ENCODE data around the gene B4GALT7.
"Not testable (repeated sequence)": the region's sequence is repeated elsewhere in the genome, so short reads cannot be mapped to it uniquely, and the experiment has no call there.

Gene B4GALT7, protein sequence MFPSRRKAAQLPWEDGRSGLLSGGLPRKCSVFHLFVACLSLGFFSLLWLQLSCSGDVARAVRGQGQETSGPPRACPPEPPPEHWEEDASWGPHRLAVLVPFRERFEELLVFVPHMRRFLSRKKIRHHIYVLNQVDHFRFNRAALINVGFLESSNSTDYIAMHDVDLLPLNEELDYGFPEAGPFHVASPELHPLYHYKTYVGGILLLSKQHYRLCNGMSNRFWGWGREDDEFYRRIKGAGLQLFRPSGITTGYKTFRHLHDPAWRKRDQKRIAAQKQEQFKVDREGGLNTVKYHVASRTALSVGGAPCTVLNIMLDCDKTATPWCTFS

DNA sequence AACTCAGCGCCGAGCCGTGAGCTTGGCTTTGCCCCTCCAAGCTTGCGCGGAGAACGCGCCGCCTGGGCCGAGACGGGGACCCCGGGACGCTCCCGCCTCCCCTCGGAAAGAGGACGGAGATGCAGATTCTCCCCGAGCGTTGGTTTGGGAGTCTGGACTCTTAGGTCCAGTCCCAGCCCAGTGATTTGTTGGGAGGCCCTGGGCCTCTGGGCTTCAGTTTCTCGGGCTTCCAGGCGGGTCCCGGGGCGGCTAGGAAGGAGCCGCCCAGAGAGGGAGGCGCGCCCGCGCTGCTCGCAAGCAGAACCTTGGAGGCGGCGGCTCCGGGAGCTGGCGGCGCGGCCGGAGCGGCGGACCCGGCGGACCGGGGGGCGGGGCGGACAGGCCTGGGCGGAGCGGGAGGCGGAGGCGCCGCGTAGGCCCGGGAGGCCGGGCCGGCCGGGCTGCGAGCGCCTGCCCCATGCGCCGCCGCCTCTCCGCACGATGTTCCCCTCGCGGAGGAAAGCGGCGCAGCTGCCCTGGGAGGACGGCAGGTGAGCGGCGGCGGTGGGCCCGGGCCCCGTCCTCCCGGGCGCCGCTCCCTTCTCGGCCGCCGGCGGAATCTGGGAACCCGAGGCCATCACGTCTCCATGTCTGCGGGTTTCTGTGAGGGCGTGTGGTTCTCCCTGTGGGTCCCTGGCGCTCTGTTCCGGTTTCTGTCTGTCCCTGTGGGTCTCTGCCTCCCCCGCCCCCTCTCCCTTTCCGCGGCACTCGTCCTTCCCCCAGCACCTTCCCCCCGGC, at the start of gene B4GALT7:
Gene B4GALT7 (plus strand): TSS at position 402 of the 777 bp plus-strand sequence. CDS start 79 bp downstream, at position 481.
- FAIRE-seq: no peak
- peak; percentile 69 for DNase-seq (ENCODE audit: insufficient read length, low spot score)
- peak; percentile 88 for TF ChIP-seq POLR2A (IDR thresholded peaks at IDR 0.05; ENCODE audit: low read depth, low read length)

DNA sequence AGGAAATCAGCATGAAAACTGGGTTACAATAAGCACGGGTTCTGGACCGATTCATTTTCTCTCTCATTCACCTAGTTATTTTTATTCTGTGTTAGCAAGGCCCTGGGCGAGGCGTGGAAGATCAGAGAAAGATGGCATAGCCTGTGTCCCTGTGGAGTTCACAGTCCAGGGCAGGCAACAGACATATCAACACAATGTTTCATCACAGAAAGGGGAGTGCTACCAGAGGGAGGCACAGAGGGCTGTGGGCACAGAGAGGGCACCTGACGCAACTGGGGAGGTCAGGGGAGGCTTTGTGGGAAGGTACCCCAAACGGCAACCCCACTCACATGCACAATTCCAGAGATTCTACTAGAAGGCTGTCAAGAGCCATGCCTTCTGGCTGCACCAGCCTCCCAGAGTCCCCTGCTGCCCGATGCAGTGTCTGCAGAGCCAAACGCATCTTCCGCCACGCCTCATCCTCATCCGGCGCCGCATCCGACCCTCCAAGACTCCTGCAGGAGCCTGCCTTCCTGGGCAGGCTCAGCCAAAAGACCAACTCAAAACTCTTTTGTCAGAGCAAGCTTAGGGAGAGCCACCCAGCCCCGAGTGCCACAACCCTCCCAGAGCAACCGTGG, 47.0 kb upstream of the B4GALT7 start:
- DNase-seq (ENCODE audit: insufficient read length, low spot score): no peak
- no peak for TF ChIP-seq POLR2A (IDR thresholded peaks at IDR 0.05; ENCODE audit: low read depth, low read length)
- no peak for FAIRE-seq

DNA sequence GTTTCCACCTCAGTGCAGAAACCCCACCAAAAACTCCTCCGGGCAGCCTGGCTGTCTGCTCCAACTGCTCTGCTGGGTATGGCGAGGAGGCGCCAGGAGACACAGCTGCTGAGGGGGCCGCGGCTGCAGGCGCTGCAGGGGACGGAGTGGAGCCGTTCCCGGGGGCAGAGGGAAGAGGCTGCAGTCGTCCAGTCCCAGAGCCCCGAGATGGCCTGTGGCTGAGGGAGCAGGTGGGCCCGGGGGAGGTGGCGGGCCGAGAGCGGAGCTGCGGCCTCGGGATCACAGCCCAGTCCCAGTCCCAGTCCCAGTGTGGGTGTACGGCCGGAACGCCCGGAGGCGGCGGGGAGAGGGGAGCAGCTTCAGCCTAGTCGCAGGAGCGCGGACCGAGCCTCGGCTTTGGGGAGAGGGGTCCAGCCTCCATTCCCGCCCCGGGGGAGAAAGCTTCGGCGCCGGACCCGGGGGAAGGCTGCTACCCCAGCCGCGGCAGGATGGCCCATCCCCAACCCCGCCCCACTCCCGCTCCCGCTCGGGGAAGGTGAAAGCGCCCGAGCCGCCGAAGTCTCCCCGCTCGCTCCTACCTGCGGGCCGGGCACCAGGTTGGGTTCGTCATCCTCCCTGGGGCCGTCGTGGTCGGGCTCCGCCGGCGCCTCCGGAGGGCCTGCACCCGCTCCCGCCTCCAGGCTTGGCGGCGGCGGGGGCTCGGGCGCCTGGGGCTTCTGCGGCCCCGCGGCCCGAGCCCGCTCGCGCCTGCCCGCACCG, 46.1 kb upstream of the B4GALT7 start:
- FAIRE-seq (no peak), DNase-seq (ENCODE audit: insufficient read length, low spot score) (peak; percentile 65)
- TF ChIP-seq POLR2A (IDR thresholded peaks at IDR 0.05; ENCODE audit: low read depth, low read length): 0 out of 2 replicates have a peak, but pooled peaks have one; percentile 5

GRCh38 chr5:177554474-177555111, 45.3 kb upstream of the B4GALT7 start, which contains the start of gene FAM193B:
TSS of gene FAM193B (minus strand) at chr5:177554563. CDS start at chr5:177554458, 105 bp downstream.
- FAIRE-seq (no peak), DNase-seq (ENCODE audit: insufficient read length, low spot score) (peak; percentile 96)
- TF ChIP-seq POLR2A (IDR thresholded peaks at IDR 0.05; ENCODE audit: low read depth, low read length): 0 out of 2 replicates have a peak, but pooled peaks have one; percentile 21

DNA sequence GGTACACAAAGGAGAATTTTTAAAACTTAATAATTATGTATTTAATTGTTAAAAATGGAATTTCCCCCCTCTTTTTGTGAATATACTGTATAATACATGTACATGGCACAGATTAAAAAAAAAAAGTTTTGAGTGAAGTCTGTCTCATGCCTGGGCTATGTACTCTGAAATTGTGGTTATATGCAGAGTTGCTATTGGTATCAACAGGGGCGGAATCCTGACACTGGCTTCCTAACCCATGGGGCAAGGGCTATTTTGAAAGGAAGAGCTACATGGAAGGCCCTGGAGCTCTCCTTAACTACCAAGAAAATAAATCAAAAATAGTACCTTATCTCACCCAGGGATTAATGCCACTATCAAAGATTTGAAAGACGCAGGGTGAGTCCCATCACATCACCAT, 44.7 kb upstream of the B4GALT7 start:
- DNase-seq (ENCODE audit: insufficient read length, low spot score) (no peak), FAIRE-seq (no peak)
- TF ChIP-seq POLR2A (IDR thresholded peaks at IDR 0.05; ENCODE audit: low read depth, low read length): no peak

DNA sequence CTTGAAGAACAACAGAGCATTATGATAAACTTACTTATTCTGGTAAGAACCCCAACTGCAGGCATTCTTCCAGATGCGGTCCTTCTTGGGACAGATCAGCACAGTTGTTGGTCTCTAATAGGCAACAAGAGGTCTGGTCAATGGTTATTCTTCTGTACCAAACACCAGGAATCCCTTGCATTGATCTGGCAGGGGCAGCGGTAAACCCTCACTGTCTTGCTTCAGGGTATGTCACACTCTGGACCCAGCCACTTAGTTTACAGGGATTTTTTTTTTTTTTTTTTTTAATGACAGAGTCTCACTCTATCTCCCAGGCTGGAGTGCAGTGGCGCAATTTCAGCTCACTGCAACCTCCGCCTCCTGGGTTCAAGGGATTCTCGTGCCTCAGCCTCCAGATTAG, 44.3 kb upstream of the B4GALT7 start:
- DNase-seq (ENCODE audit: insufficient read length, low spot score) (no peak), FAIRE-seq (no peak)
- TF ChIP-seq POLR2A (IDR thresholded peaks at IDR 0.05; ENCODE audit: low read depth, low read length): no peak

- no peak for TF ChIP-seq POLR2A (IDR thresholded peaks at IDR 0.05; ENCODE audit: low read depth, low read length)
- no peak for FAIRE-seq
- DNase-seq (ENCODE audit: insufficient read length, low spot score): no peak
These were observed 42.8 kb upstream of the B4GALT7 start for GRCh38 chr5:177557041-177557647.

DNA sequence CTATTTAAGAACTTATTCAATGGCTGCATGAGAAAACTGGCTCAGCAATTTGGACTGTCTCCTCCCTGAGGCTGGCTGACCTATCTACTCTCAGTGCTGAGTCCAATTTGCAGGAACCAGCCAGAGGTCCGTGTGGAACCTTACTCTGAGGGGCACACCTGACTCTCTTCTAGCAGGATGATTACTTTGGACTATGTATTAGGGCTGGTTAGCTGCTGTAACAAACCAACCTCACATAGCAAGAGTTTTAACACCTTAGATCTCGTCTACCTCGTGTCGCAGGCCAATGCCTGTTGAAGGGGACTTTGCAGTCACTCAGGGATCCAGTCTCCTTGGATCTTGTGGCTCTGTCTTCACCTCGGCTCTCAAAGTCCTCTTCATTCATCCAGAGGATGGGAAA, 42.1 kb upstream of the B4GALT7 start:
- DNase-seq (ENCODE audit: insufficient read length, low spot score): no peak
- FAIRE-seq: no peak
- TF ChIP-seq POLR2A (IDR thresholded peaks at IDR 0.05; ENCODE audit: low read depth, low read length): no peak

DNA sequence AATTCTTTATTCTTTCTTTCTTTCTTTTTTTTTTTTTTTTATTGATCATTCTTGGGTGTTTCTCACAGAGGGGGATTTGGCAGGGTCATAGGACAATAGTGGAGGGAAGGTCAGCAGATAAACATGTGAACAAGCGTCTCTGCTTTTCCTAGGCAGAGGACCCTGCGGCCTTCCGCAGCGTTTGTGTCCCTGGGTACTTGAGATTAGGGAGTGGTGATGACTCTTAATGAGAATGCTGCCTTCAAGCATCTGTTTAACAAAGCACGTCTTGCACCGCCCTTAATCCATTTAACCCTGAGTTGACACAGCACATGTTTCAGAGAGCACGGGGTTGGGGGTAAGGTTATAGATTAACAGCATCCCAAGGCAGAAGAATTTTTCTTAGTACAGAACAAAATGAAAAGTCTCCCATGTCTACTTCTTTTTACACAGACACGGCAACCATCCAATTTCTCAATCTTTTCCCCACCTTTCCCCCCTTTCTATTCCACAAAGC, 40.4 kb upstream of the B4GALT7 start:
- not testable (repeated sequence) for DNase-seq (ENCODE audit: insufficient read length, low spot score); FAIRE-seq

DNA sequence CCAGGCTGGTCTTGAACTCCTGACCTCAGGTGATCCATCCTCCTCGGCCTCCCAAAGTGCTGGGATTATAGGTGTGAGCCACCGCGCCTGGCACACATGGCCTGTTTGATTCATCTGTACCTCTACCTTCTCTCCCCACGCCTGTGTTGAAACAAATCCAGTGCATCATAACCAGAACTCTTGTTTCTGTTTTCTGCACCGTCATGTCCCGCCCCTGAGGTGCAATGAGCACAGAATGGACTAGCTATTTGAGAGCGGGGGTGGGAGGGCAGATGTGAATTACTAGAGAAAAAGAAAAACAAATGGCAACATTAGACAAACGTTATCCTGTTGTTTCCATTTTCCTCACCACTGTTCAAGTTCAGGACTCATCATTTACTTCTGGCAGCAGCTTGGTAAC, 34.9 kb upstream of the B4GALT7 start:
- no peak for DNase-seq (ENCODE audit: insufficient read length, low spot score)
- TF ChIP-seq POLR2A (IDR thresholded peaks at IDR 0.05; ENCODE audit: low read depth, low read length): no peak
- FAIRE-seq: no peak

DNA sequence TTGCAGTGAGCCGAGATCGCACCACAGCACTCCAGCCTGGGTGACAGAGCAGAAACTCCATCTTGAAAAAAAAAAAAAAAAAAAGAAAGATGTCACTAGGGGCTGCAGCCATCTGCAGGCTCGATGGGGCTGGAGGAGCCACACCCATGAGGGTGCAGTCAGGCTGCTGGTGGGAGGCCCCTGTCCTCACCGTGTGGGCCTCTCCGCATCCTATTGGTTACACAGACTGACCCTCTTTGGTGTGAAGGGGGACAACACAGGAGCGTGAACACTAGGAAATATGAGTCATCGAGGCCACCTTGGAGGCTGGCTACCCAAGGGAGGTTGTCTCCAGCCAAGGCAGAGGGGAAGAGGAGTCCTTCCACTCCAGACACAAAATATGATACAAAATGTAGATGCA, 31.6 kb upstream of the B4GALT7 start:
- no peak for FAIRE-seq
- no peak for DNase-seq (ENCODE audit: insufficient read length, low spot score)
- TF ChIP-seq POLR2A (IDR thresholded peaks at IDR 0.05; ENCODE audit: low read depth, low read length): no peak

DNA sequence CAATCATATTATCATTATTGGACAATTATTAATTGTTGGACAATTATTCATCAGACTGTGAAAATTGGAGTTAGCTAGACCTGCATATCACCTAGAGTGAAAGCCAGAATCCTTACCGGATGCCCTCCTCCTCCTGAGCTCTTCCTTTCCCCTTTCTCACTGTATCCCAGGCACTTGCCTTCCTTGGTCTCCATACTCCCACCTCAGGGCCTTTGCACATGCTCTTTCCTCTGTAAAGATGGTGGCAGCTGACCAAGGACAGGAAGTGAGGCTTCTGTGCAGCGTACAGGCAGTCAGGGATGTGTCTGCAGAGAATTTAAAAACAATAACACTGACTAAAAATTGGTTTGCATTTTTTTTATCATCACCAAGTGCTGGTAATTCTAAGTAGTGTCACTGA, 30.0 kb upstream of the B4GALT7 start:
- TF ChIP-seq POLR2A (IDR thresholded peaks at IDR 0.05; ENCODE audit: low read depth, low read length): no peak
- DNase-seq (ENCODE audit: insufficient read length, low spot score) (no peak), FAIRE-seq (no peak)

DNA sequence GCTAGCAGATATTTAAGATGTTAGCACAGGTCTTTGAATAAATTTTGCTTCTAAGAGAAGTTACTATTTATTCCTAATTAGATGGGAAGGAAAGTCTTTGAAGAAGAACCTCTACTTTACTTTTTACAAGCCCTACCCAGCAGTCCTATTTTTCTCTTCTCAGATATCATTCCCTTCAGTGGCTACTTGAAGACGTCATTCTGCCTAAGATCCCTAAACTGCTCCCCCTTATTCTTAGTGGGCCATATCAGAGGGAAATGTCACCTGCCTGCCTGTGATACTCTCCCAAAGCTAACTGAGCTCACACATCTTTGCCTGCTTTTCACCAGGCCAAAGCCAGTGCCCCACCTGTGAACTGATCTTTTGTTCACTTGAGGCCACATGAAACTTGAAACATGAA, 24.4 kb upstream of the B4GALT7 start:
- FAIRE-seq (no peak), DNase-seq (ENCODE audit: insufficient read length, low spot score) (no peak)
- no peak for TF ChIP-seq POLR2A (IDR thresholded peaks at IDR 0.05; ENCODE audit: low read depth, low read length)

Data from H54 (cell line).